Measurements from ENCODE around the gene NMT2.

- TF ChIP-seq CTCF (conservative IDR thresholded peaks at IDR 0.05; ENCODE audit: low read depth, low read length) (no peak), EZH2 (IDR thresholded peaks at IDR 0.05; ENCODE audit: borderline replicate concordance, low read depth, low read length, poor library complexity, severe bottlenecking) (no peak)
Measured at GRCh38 chr10:15188603-15189002, 20.1 kb upstream of the NMT2 start.
